ENCODE results near the gene NFE2L2. TPM values are rescaled to one million over a fixed set of nuclear protein-coding genes. Genes with fewer than 3 reads are reported as not detected.

Gene NFE2L2
- polyA plus RNA-seq, 1 donor (not counting 4 experiments of a cell fraction or from before 2014, with no cell fraction given): 177 TPM

GRCh38 chr2:177260379-177260778 is 4.1 kb downstream of the NFE2L2 start:
- Histone ChIP-seq H3K27me3 (ENCODE audit: control insufficient read depth, extremely low read depth, insufficient read depth, low read length) (no peaks in the 10 kb centered on the region), H3K27ac (ENCODE audit: control insufficient read depth, insufficient read depth, low read length) (no peak overlapping the region), H3K4me3 (ENCODE audit: control insufficient read depth in 2 of 3, extremely low read depth in 1 of 3, insufficient read depth in 2 of 3, low read depth in 1 of 3, low read length in 3 of 3) (peak overlapping the region in 2 of 3 experiments; percentile 2 to 88), H3K79me2 (ENCODE audit: control insufficient read depth, insufficient read depth, low read length) (peaks cover 89% of the 10 kb centered on the region), H3K9me1 (ENCODE audit: control insufficient read depth, extremely low read depth, insufficient read depth, low read length) (peaks cover 7% of the 10 kb centered on the region), H3K9me3 (ENCODE audit: control insufficient read depth, low read depth, low read length) (peaks cover 2% of the 10 kb centered on the region), H3K36me3 (ENCODE audit: control insufficient read depth in 2 of 2, extremely low read depth in 1 of 2, insufficient read depth in 2 of 2, low read length in 2 of 2) (peaks cover 4 to 25% of the 10 kb centered on the region in 2 experiments), H4K20me1 (ENCODE audit: control insufficient read depth, extremely low read depth, insufficient read depth, low read length) (peaks cover 36% of the 10 kb centered on the region), H3K4me1 (ENCODE audit: control insufficient read depth, extremely low read depth, insufficient read depth, low read length) (peaks cover 38% of the 10 kb centered on the region), H3K4me2 (ENCODE audit: control insufficient read depth, extremely low read depth, insufficient read depth, low read depth, low read length) (peak overlapping the region; percentile 97), H2AFZ (ENCODE audit: control insufficient read depth, low read length) (no peak overlapping the region), H3K9ac (ENCODE audit: control insufficient read depth, extremely low read depth, insufficient read depth, low read length) (no peak overlapping the region)
- no peak for FAIRE-seq
- TF ChIP-seq EZH2 (IDR thresholded peaks at IDR 0.05; ENCODE audit: low read length): no peak
- TF ChIP-seq, protein P1, sequence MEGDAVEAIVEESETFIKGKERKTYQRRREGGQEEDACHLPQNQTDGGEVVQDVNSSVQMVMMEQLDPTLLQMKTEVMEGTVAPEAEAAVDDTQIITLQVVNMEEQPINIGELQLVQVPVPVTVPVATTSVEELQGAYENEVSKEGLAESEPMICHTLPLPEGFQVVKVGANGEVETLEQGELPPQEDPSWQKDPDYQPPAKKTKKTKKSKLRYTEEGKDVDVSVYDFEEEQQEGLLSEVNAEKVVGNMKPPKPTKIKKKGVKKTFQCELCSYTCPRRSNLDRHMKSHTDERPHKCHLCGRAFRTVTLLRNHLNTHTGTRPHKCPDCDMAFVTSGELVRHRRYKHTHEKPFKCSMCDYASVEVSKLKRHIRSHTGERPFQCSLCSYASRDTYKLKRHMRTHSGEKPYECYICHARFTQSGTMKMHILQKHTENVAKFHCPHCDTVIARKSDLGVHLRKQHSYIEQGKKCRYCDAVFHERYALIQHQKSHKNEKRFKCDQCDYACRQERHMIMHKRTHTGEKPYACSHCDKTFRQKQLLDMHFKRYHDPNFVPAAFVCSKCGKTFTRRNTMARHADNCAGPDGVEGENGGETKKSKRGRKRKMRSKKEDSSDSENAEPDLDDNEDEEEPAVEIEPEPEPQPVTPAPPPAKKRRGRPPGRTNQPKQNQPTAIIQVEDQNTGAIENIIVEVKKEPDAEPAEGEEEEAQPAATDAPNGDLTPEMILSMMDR (optimal IDR thresholded peaks at IDR 0.05 in 1 of 3, IDR thresholded peaks at IDR 0.05 in 1 of 3, conservative IDR thresholded peaks at IDR 0.05 in 1 of 3; ENCODE audit: extremely low read depth in 1 of 3, insufficient read depth in 2 of 3, low read length in 3 of 3): no peak
- no peak for DNase-seq (ENCODE audit: low read depth, low spot score)
- dilution Hi-C loops (cut with MboI; ENCODE audit: extremely low pct_ligation_motif_present, low sequenced_read_pairs): no loop called here

- peaks cover 99% of the 10 kb centered on the region for H3K79me2 ChIP-seq (ENCODE audit: control insufficient read depth, insufficient read depth, low read length)
- DNase-seq (ENCODE audit: low read depth, low spot score): no peak
- peaks cover 8 to 38% of the 10 kb centered on the region in 2 experiments for H3K36me3 ChIP-seq (ENCODE audit: control insufficient read depth in 2 of 2, extremely low read depth in 1 of 2, insufficient read depth in 2 of 2, low read length in 2 of 2)
- peaks cover 11% of the 10 kb centered on the region for H3K9me1 ChIP-seq (ENCODE audit: control insufficient read depth, extremely low read depth, insufficient read depth, low read length)
- no peak overlapping the region for H3K27ac ChIP-seq (ENCODE audit: control insufficient read depth, insufficient read depth, low read length)
- peaks cover 56% of the 10 kb centered on the region for H3K4me1 ChIP-seq (ENCODE audit: control insufficient read depth, extremely low read depth, insufficient read depth, low read length)
- no peak overlapping the region for H2AFZ ChIP-seq (ENCODE audit: control insufficient read depth, low read length)
- TF ChIP-seq, protein P1 (optimal IDR thresholded peaks at IDR 0.05 in 1 of 3, IDR thresholded peaks at IDR 0.05 in 1 of 3, conservative IDR thresholded peaks at IDR 0.05 in 1 of 3; ENCODE audit: extremely low read depth in 1 of 3, insufficient read depth in 2 of 3, low read length in 3 of 3): no peak
- no peak for TF ChIP-seq EZH2 (IDR thresholded peaks at IDR 0.05; ENCODE audit: low read length)
- peaks cover 50% of the 10 kb centered on the region for H4K20me1 ChIP-seq (ENCODE audit: control insufficient read depth, extremely low read depth, insufficient read depth, low read length)
- dilution Hi-C loops (cut with MboI; ENCODE audit: extremely low pct_ligation_motif_present, low sequenced_read_pairs): no loop called here
- no peak for FAIRE-seq
- H3K27me3 ChIP-seq (ENCODE audit: control insufficient read depth, extremely low read depth, insufficient read depth, low read length): no peaks in the 10 kb centered on the region
- no peak overlapping the region for H3K4me3 ChIP-seq (ENCODE audit: control insufficient read depth in 2 of 3, extremely low read depth in 1 of 3, insufficient read depth in 2 of 3, low read depth in 1 of 3, low read length in 3 of 3)
- H3K4me2 ChIP-seq (ENCODE audit: control insufficient read depth, extremely low read depth, insufficient read depth, low read depth, low read length): peak overlapping the region; percentile 65
- no peak overlapping the region for H3K9ac ChIP-seq (ENCODE audit: control insufficient read depth, extremely low read depth, insufficient read depth, low read length)
- peaks cover 2% of the 10 kb centered on the region for H3K9me3 ChIP-seq (ENCODE audit: control insufficient read depth, low read depth, low read length)
These were observed 6.5 kb downstream of the NFE2L2 start for GRCh38 chr2:177258059-177258458.
